Activated CD8-positive, alpha-beta memory T cell treated with anti-CD3 and anti-CD28 coated beads, Interleukin-2, amount 50 U/mL, for 4 hours (primary cell): ENCODE results near the gene PAX8.
"Not testable (repeated sequence)": the region's sequence is repeated elsewhere in the genome, so short reads cannot be mapped to it uniquely, and the experiment has no call there.

Experiments used
- DNase-seq: peaks from one replicate; pipeline ENCODE4 v3.0.0-alpha.2; 2020

The PAX8 gene

GRCh38 chr2:113278742-113279139 is at the start of gene PAX8:
Gene PAX8 (minus strand): TSS chr2:113278921. CDS start chr2:113278394, 527 bp downstream.
- no peak for DNase-seq

DNA sequence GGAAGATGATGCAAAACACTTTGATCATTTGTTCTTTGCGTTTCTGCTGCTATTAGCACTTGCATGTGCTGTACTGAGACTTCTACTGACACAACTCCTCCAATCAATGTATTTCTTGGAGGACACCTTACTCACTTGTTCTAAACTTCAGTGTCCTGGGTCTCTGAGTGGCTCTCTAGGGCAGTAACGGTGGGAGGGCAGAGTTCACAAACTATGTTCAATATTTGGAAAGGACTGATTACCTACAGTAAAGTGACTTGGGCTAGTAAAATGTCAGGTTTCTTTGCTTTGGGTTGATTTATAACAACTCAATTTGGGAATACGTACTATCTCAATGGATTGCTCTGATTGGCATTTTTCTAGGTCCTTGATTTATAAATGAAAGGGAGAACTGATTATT is 49.3 kb upstream of the PAX8 start:
- DNase-seq = no peak

- not testable (repeated sequence) for DNase-seq
Observed at GRCh38 chr2:113325161-113325731, 46.5 kb upstream of the PAX8 start.

GRCh38 chr2:113324684-113325160 is 46.0 kb upstream of the PAX8 start:
- peak; percentile 48 for DNase-seq

DNA sequence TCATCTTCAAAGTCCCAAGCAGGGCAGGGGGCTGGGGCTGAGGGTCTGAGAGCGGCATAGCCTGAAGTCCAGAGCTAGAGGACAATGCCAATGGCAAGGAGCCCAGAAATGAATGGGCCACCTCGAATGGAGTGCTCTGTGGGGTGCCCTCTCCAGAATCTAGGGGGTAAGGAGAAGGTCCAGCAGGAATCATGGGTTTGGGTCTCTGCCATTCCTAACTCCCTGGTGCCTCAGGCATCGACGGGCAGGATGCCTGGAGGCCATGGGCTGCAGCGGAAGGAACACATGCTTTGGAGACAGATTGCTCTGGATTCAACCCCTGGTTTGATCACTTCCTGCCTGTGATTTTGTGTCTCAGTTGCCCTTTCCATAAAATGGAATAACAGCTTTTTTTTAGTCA is 44.4 kb upstream of the PAX8 start:
- DNase-seq = not testable (repeated sequence)

DNA sequence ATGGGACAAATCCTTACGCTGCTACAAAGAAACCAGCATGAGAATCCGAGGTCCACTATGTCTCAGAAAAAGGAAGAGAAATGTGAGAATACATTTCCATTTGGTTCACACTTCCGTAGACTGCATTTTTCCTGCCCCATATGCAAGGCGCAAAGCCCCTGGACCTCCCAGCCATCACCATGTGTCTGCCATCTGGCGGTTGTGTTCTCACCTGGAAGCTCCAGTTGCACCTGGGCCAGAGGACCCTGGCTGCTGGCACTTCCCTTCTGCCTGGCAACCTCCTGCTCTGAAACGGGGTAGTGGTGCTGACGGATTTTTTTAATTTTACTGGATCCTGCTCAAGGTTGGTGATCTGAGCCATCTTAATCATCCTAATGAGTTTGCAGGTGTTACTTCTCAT is 41.4 kb upstream of the PAX8 start:
- DNase-seq = not testable (repeated sequence)

- not testable (repeated sequence) for DNase-seq
Observed at GRCh38 chr2:113318941-113319340, 40.2 kb upstream of the PAX8 start.

GRCh38 chr2:113316085-113316484 is 37.4 kb upstream of the PAX8 start:
- no peak for DNase-seq

- not testable (repeated sequence) for DNase-seq
Observed at GRCh38 chr2:113314663-113315062, 35.9 kb upstream of the PAX8 start.

GRCh38 chr2:113314176-113314575 is 35.5 kb upstream of the PAX8 start:
- not testable (repeated sequence) for DNase-seq

DNA sequence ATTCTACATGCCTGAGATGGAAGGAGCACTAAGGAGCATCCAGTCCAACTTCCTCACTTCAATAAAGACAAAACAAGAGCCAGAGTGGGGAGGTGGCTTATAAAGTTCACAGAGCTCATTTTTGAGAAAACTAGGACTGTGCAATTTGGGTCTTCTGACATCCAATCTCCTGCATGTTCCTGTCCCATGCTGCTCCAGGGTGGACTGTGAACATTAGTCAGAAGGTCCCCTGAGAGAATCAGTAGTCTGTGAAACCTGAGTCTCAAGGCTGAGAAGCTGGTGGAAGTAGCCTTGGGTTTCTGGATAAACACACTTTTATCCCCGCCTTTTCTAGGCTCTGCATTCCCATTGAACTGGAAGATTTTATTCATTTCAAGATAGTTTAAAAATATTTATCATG is 33.1 kb upstream of the PAX8 start:
- DNase-seq = not testable (repeated sequence)

DNA sequence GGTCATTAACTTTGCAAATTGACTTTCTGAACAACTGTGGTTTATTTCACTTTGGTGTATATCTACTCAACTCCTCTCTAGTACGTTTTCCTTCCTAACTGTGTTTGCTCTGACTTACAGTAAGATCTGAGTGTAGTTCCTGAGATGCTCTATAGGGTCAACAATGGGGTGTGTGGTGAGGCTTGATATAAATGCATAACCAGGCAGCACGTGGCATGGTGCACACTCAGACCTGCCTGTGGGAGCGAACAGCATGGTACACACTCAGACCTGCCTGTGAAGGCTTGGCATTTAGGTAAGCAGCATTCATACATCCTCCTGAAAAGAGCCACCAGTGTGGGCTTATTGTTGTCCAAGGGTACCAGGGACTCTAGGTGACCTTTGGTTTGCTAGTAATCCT is 32.5 kb upstream of the PAX8 start:
- not testable (repeated sequence) for DNase-seq

DNA sequence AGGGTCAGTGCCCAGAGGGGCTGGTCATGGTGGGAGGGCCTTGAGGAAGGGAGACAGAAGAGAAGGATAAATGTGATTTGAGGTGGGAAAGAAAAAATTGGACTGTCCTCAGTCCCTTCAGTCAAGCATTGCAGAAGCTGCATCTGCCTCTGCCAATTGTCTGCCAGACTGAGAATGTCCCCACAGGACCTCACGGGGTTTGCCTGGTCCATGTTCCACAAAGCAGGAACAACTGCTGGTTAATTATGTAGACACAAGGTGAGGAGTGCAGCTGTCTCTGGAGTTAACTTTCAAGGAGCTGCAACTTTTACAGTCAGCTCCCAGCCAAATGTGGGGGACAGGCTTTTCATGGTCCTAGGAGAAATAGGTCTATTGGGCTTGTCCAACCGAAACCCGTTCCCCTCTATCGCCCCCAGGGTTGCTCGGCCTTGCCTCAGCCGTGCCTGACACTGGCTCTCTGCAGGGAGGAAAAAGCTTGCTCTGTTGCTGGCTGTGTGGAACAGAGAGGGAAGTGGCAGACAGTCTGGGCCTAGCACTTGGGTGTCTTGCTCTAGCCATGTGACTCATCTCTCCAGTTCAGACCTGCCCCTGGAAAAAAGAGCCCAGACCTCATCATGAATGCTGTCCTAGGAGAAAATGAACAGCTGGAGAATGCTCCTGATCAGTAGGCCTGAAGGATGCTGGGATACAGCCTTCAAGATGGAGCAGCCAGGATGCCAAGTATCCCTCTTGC is 31.1 kb upstream of the PAX8 start:
- DNase-seq = no peak

DNA sequence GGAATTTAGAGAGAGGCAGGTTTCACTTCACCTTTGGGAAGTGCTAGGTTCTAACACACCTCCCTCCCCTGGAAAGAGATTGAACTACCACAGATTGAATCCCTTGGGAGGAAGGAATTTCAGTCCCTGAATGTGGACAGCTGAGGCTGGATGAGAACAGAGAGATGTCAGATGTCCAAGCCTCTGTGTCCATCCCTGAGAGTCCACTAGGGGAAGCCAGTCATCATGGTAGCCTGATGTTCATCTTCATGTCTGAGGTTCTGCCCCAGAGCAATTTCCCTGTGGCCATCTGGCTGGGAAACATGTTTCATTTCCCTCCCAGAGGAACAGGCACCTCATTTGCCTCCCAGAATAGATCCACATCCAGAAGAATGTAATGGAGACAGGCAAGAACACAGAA is 30.1 kb upstream of the PAX8 start:
- not testable (repeated sequence) for DNase-seq

DNA sequence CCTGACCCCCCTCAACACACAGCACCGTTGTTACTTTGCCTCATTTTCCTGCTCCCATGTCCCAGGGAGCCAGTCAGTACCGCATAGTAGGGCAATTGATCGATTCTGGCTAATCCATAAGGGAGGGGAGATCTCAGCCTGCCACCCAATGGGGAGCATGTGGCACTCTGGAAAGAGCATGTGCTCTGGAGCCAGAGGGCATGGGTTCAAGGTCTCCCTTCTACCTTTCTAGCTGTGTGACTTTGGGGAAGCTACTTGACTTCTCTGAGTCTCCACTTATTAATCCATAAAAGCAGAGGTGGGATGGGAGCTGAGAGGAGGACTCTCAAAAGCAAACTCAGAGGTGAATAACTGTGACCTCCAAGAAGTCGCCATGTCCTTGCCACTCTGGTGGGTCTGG is 27.5 kb upstream of the PAX8 start:
- not testable (repeated sequence) for DNase-seq

DNA sequence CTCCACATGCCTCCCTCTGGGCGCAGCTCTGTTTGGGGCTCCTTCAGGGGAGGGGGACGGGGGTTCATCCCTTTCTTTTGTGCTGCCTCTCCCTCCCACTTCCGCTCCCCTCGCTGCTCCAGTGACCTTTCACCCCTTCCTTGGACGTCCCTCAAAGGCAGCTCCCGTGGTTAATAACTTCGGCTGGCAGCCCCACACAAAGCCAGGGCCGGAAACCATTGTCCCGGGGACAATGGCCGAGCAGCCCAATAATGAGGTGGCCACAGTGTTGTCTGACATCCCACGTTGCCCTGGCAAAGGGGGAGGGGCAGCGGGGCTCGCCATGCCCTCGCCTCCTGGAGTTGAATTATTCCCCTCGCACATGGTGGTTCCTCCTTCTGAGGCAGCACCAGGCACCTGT is 27.0 kb upstream of the PAX8 start:
- not testable (repeated sequence) for DNase-seq

DNA sequence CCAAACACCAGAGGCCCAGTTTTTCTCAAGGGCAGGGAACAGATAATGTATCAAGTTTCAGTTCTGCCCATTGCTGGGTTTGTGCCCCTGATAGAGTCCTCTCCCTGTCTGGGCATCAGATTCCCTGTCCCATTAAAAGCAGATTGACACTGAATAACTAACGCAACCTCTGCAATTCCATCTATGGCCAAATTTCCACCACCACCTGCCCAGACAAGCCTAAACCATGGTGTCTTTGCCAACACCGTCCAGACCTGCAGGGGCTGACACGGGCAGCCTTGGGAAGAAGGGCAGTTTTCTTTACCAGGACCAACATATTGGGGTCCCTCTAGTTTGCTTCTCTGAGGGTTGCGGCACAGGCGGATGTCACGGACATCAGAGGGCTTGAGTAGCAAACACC is 26.4 kb upstream of the PAX8 start:
- DNase-seq = no peak

GRCh38 chr2:113304702-113305101 is 26.0 kb upstream of the PAX8 start:
- DNase-seq = no peak

DNA sequence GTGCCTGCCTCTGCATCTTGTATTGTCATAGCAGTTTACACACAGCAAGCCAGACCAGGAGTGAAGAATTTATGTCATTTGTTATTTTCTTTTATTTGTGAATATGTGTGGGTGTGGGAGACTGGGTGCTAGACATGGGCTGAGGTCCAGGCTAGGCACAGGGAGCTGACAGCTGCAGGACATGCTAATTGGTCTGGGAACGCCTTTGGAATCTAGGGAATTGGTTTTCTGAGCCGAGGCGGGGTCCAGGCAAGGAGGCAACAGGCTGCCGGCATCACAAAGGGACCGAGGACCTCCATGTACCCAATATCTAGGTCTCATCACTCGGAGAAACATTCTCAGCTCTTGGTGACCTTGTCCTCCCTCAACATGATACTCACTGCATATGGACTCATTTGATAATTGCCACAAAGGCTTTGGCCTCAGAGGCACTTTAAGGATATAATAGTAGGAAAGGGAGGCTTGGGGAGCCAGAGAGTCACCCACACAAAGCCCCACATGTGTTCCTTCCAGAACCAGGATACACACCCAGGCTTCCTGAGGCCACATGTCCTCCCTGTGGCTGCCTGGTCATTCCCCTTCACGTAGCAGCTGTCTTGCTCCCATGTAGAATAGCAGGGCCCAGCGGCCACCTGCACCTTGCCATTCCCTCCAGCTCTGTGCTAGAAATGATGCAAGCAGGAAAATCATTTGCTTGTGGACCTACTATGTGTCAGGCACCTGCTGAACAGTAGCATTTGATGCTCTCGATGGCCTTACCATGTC is 23.7 kb upstream of the PAX8 start:
- not testable (repeated sequence) for DNase-seq

DNA sequence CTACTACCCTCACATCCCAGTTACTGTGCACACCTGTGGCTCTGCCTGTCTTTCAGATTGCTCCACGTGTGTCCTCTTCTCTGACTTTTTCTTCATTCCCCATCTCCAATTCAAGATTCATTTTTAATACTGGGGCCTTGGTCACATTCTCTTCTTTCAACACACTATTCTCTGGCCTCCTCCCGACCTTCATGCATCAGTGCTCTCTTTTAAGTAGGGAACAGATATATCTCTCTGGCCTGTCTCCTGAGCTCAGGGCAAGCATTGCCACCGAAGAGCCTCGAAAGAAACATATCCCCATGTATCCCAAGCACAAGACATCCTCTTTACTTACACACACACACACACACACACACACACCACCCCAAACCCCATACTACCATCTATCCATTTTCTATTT is 21.6 kb upstream of the PAX8 start:
- DNase-seq = no peak

DNA sequence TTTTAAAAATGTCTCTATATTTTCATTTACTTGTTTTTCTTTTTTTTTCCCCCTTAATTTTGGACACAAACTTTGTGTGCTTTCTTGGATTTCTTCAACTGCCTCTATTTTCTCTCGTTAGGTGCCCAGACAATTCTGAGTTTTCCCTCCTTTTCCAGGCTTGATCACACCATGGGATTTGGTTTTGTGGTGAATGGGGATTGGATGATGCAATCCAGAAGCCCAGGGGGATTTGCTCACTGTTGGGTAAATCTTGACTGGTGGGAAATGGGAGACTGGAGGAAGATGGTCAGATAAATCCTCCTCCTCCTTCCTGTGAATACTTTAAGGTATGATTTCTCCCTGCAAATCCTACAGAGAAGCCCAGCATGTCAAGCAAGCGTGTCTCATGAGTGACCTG is 19.5 kb upstream of the PAX8 start:
- no peak for DNase-seq

- peak; percentile 30 for DNase-seq
Observed at GRCh38 chr2:113297590-113297989, 18.9 kb upstream of the PAX8 start.

GRCh38 chr2:113291191-113291590 is 12.5 kb upstream of the PAX8 start:
- DNase-seq = no peak

- not testable (repeated sequence) for DNase-seq
Observed at GRCh38 chr2:113288674-113289149, 10.0 kb upstream of the PAX8 start.
